HepG2 (cell line): ENCODE data around the gene FRMD4B. TPM values are rescaled to one million over a fixed set of nuclear protein-coding genes. Genes with fewer than 3 reads are reported as not detected.

Experiments
- ATAC-seq: fragments of 200-7000 bp; cut with Tn5 transposase; 3 replicates; pipeline ENCODE4 v1.9.1; 2020; ENCODE audit warnings: mild to moderate bottlenecking, moderate library complexity
- BruUV-seq: library from RNA; stranded (reverse); fragments of 400-500 nt; replicated peaks from 2 replicates; lab custom pipeline; 2021; lab: Mats Ljungman, UMichigan
- CTCF ChIA-PET: fragments of 300-600 bp; formaldehyde crosslinking; extraction: SDS; loops from one replicate; lab custom pipeline; 2021; ENCODE audit warnings: low total read pairs, inconsistent platforms, low intra/inter-chr PET ratio; lab: Yijun Ruan, JAX
- POLR2A ChIA-PET: fragments of 350-600 bp; sonication (Branson Sonifier 250); formaldehyde crosslinking; loops from one replicate; lab custom pipeline; 2020; ENCODE audit warnings: antibody characterized with exemption, inconsistent platforms; lab: Yijun Ruan, JAX
- DNase-seq: peaks from one replicate; pipeline ENCODE4 v3.0.0-alpha.2; 2015; ENCODE audit warnings: low spot score
- FAIRE-seq: peaks from 3 replicates; lab custom pipeline; 2011; peaks lifted over from hg19 to GRCh38; lab: Jason Lieb, UNC
- H2AFZ ChIP-seq: one replicate; pipeline ENCODE4 v1.6.1; 2011; ENCODE audit warnings: low read length, inconsistent platforms
- H3K27ac ChIP-seq: fragments of 300-600 bp; 3 replicates; pipeline ENCODE4 v1.8.0; 2011; ENCODE audit warnings: mixed run types, mild to moderate bottlenecking, mixed read lengths, low read length, inconsistent platforms; ENCODE audit not compliant: insufficient read depth; ENCODE audit errors: extremely low read length
- H3K27me3 ChIP-seq, 2 experiments: fragments of 200-600 bp in 1 of 2; 2 replicates in 1 of 2; 3 replicates in 1 of 2; pipeline versions ENCODE4 v1.6.0 to v1.8.0; 2011; ENCODE audit warnings: low read length in 2 of 2, mild to moderate bottlenecking in 2 of 2, moderate library complexity in 2 of 2, inconsistent platforms in 1 of 2; ENCODE audit not compliant: insufficient read depth in 2 of 2, control insufficient read depth in 1 of 2
- H3K36me3 ChIP-seq, 2 experiments: fragments of 200-600 bp in 1 of 2; replicated peaks in 1 of 2; 2 replicates in 1 of 2; 3 replicates in 1 of 2; pipeline versions ENCODE4 v1.5.1 to v1.8.0; 2011; ENCODE audit warnings: low read length in 2 of 2, inconsistent platforms in 1 of 2; ENCODE audit not compliant: insufficient read depth in 2 of 2, control insufficient read depth in 1 of 2
- H3K4me1 ChIP-seq: 2 replicates; pipeline ENCODE4 v1.5.1; 2012; ENCODE audit warnings: low read length, inconsistent platforms; ENCODE audit not compliant: insufficient read depth
- H3K4me2 ChIP-seq: 2 replicates; pipeline ENCODE4 v1.6.0; 2011; ENCODE audit warnings: low read depth, low read length, inconsistent platforms
- H3K4me3 ChIP-seq, 3 experiments: fragments of 200-600 bp in 1 of 3; sonication (generic), shearing (Covaris generic) in 1 of 3; replicated peaks in 1 of 3; 2 replicates each; pipeline ENCODE4 v1.5.1; 2011 to 2016; ENCODE audit warnings: low read length in 3 of 3, inconsistent platforms in 2 of 3, low read depth in 2 of 3, mild to moderate bottlenecking in 2 of 3, control low read depth in 1 of 3, mixed read lengths in 1 of 3; ENCODE audit not compliant: insufficient read depth in 1 of 3
- H3K79me2 ChIP-seq: one replicate; pipeline ENCODE4 v1.6.1; 2011; ENCODE audit warnings: low read length, inconsistent platforms; ENCODE audit not compliant: insufficient read depth
- H3K9ac ChIP-seq: 2 replicates; pipeline ENCODE4 v1.6.0; 2011; ENCODE audit warnings: mild to moderate bottlenecking, low read depth, low read length, inconsistent platforms; ENCODE audit not compliant: insufficient read depth
- H3K9me3 ChIP-seq: 2 replicates; pipeline ENCODE4 v1.5.1; 2012; ENCODE audit warnings: mild to moderate bottlenecking, low read length
- H4K20me1 ChIP-seq: 2 replicates; pipeline ENCODE4 v1.6.0; 2011; ENCODE audit warnings: inconsistent platforms, mild to moderate bottlenecking, low read length, moderate library complexity; ENCODE audit not compliant: insufficient read depth
- HOXA3 ChIP-seq: sonication (generic); formaldehyde crosslinking; IDR thresholded peaks from 2 replicates; pipeline ENCODE4 v1.5.0; 2020; ENCODE audit warnings: missing genetic modification reagents
- KAT7 ChIP-seq: IDR thresholded peaks from 2 replicates; pipeline ENCODE4 v1.6.1; 2018; ENCODE audit warnings: borderline replicate concordance, missing compliant biosample characterization
- KDM5A ChIP-seq: fragments of 200-600 bp; sonication (generic); IDR thresholded peaks from 2 replicates; pipeline ENCODE4 v1.7.0; 2018; ENCODE audit warnings: antibody characterized with exemption, mild to moderate bottlenecking, low read length, borderline replicate concordance
- PRDM10 ChIP-seq: sonication (generic); formaldehyde crosslinking; IDR thresholded peaks from 2 replicates; pipeline ENCODE4 v1.4.0; 2020; ENCODE audit warnings: low read depth, missing genetic modification reagents
- SPEN ChIP-seq: sonication (generic); formaldehyde crosslinking; IDR thresholded peaks from 2 replicates; pipeline ENCODE4 v1.5.1; 2020; ENCODE audit warnings: low read depth, mild to moderate bottlenecking, missing genetic modification reagents
- TCF7 ChIP-seq: sonication (generic); IDR thresholded peaks from 2 replicates; pipeline ENCODE4 v1.6.1; 2016; ENCODE audit warnings: antibody characterized with exemption, low read depth
- TIGD3 ChIP-seq: sonication (generic); formaldehyde crosslinking; IDR thresholded peaks from 2 replicates; pipeline ENCODE4 v1.5.1; 2020; ENCODE audit warnings: mild to moderate bottlenecking, missing genetic modification reagents, borderline replicate concordance
- ZBTB42 ChIP-seq: sonication (generic); formaldehyde crosslinking; IDR thresholded peaks from 2 replicates; pipeline ENCODE4 v1.5.0; 2020; ENCODE audit warnings: mild to moderate bottlenecking, missing genetic modification reagents
- ZFP91 ChIP-seq: sonication (generic); formaldehyde crosslinking; IDR thresholded peaks from 2 replicates; pipeline ENCODE4 v1.9.0; 2022; ENCODE audit warnings: missing genetic modification reagents, mild to moderate bottlenecking, borderline replicate concordance
- ZNF251 ChIP-seq: sonication (generic); formaldehyde crosslinking; IDR thresholded peaks from 2 replicates; pipeline ENCODE4 v1.9.0; 2021; ENCODE audit warnings: mild to moderate bottlenecking, missing genetic modification reagents
- whole genome bisulfite sequencing: methylation state at CpG from one replicate; pipeline ENCODE4 v1.1.6; 2017; ENCODE audit warnings: low lambda C conversion rate; 5-methylcytosine and 5-hydroxymethylcytosine counted together
- in situ Hi-C: cut with HindIII; loops from 2 replicates; pipeline ENCODE4 v1.10.0; 2017; ENCODE audit warnings: low pct_unique_long_range_greater_than_20kb; ENCODE audit not compliant: extremely low pct_ligation_motif_present
- intact Hi-C: fragments of 100-400 bp; cut with micrococcal nuclease; formaldehyde crosslinking; loops from one replicate; pipeline ENCODE4 v1.10.0; 2022; ENCODE audit not compliant: unreplicated experiment
- polyA plus RNA-seq, 8 experiments: library from polyadenylated mRNA; depleted of rRNA in 3 of 8; stranded (reverse) in 7 of 8; unstranded in 1 of 8; fragments of >200 nt; fragmentation: Illumina TruSeq in 4 of 8; extraction: Trizol in 4 of 8; gene quantifications; 2 replicates each; pipeline versions ENCODE4 v1.2.1 to v1.2.3, GENCODE V29; 2011 to 2016; ENCODE audit warnings: low read depth in 4 of 8, missing spikeins in 1 of 8, mixed read lengths in 1 of 8; ENCODE audit not compliant: insufficient read depth in 1 of 8
- total RNA-seq, 5 experiments: library from RNA; depleted of rRNA; stranded (reverse); fragments of >200 nt; fragmentation: Illumina TruSeq; extraction: Trizol; gene quantifications; 2 replicates each; pipeline ENCODE4 v1.2.3, GENCODE V29; 2016; ENCODE audit warnings: low read depth in 1 of 5

The FRMD4B gene
- total and polyA plus RNA-seq, 2 of the 13 experiments (the other 11 are each of a cell fraction or from before 2014, with no cell fraction given): 3.0 to 3.3 TPM

GRCh38 chr3:69197922-69198530 is 187.9 kb downstream of the FRMD4B start:
- 93% methylated on average over 8 of the region's 8 CpGs for WGBS
- no peak overlapping the region for H3K4me2 ChIP-seq
- no peak overlapping the region for H3K27ac ChIP-seq
- intact Hi-C loops: no loop called here
- peaks cover 8% of the 10 kb centered on the region for H3K4me1 ChIP-seq
- no peak overlapping the region for H3K9ac ChIP-seq
- H3K4me3 ChIP-seq: no peak overlapping the region
- no peaks in the 10 kb centered on the region for H3K79me2 ChIP-seq
- no peak overlapping the region for H2AFZ ChIP-seq
- DNase-seq (no peak), ATAC-seq (no peak), FAIRE-seq (no peak)
- in situ Hi-C loops: no loop called here
- no peaks in the 10 kb centered on the region for H4K20me1 ChIP-seq
- no peaks in the 10 kb centered on the region for H3K9me3 ChIP-seq
- H3K27me3 ChIP-seq: no peaks in the 10 kb centered on the region
- no peaks in the 10 kb centered on the region; a peak in 2 of 5 replicates for H3K36me3 ChIP-seq
- BruUV-seq: no TSS peak
- ChIA-PET CTCF (no interaction called here), POLR2A (no interaction called here)
- TF ChIP-seq SPEN (CRISPR knock-in tag) (no peak), ZFP91 (CRISPR knock-in tag) (no peak), TCF7 (no peak), ZNF251 (CRISPR knock-in tag) (no peak), KAT7 (CRISPR knock-in tag) (no peak), KDM5A (no peak), PRDM10 (CRISPR knock-in tag) (no peak), ZBTB42 (CRISPR knock-in tag) (no peak), TIGD3 (CRISPR knock-in tag) (no peak), HOXA3 (CRISPR knock-in tag) (no peak)
